HCT116 (cell line): ENCODE results near the gene PFDN4. TPM values are rescaled to one million over a fixed set of nuclear protein-coding genes. Genes with fewer than 3 reads are reported as not detected.

Experiments used
- ATAC-seq: fragments of 200-7000 bp; cut with Tn5 transposase; 2 replicates; pipeline ENCODE4 v1.9.1; 2020; ENCODE audit warnings: mild to moderate bottlenecking, moderate library complexity
- BruUV-seq: library from RNA; stranded (reverse); fragments of 400-500 nt; replicated peaks from 2 replicates; lab custom pipeline; 2021; lab: Mats Ljungman, UMichigan
- CTCF ChIA-PET: fragments of 300-600 bp; sonication (Branson Sonifier 250); formaldehyde crosslinking; loops from one replicate; lab custom pipeline; 2021; ENCODE audit warnings: antibody characterized with exemption; lab: Charles Lee
- POLR2A ChIA-PET: fragments of 300-600, 350-600 bp; sonication (Branson Sonifier 250); formaldehyde crosslinking; loops from one replicate; lab custom pipeline; 2021; ENCODE audit warnings: antibody characterized with exemption; lab: Charles Lee
- RAD21 ChIA-PET, 2 experiments: fragments of 300-600 bp; sonication (Branson Sonifier 250); formaldehyde crosslinking; loops; one replicate each; lab custom pipeline; 2023; ENCODE audit warnings: low total read pairs in 2 of 2; ENCODE audit not compliant: uncharacterized antibody in 2 of 2, unreplicated experiment in 2 of 2, low non-redundant PET in 1 of 2; lab: Charles Lee
- DNase-seq: peaks from one replicate; pipeline ENCODE4 v3.0.0-alpha.2; 2010; ENCODE audit warnings: low read depth, low spot score
- H2AFZ ChIP-seq: fragments of 200-600 bp; shearing (Covaris generic), sonication (generic); 2 replicates; pipeline ENCODE4 v1.6.1; 2017; ENCODE audit warnings: low read depth, mixed run types, mixed read lengths, antibody characterized with exemption, low read length; ENCODE audit not compliant: poor library complexity, severe bottlenecking
- H3K27ac ChIP-seq: 2 replicates; pipeline ENCODE4 v1.5.1; 2012; ENCODE audit warnings: low read depth, low read length
- H3K27me3 ChIP-seq: fragments of 200-600 bp; sonication (generic); 2 replicates; pipeline ENCODE4 v1.6.1; 2016; ENCODE audit warnings: mixed run types, low read length, mixed read lengths; ENCODE audit not compliant: insufficient read depth
- H3K36me3 ChIP-seq, 2 experiments: fragments of 200-500 bp in 1 of 2; fragments of 200-600 bp in 1 of 2; sonication (Bioruptor generic) in 1 of 2; sonication (generic) in 1 of 2; 2 replicates each; pipeline versions ENCODE4 v1.5.1 to v1.6.1; 2014 to 2016; ENCODE audit warnings: low read length in 2 of 2, inconsistent platforms in 1 of 2, mixed read lengths in 1 of 2, mixed run types in 1 of 2; ENCODE audit not compliant: insufficient read depth in 2 of 2, control insufficient read depth in 1 of 2
- H3K4me1 ChIP-seq, 2 experiments: fragments of 200-600 bp in 1 of 2; sonication (generic) in 1 of 2; 2 replicates each; pipeline versions ENCODE4 v1.5.1 to v1.6.1; 2012 to 2017; ENCODE audit warnings: low read length in 2 of 2, inconsistent platforms in 1 of 2, mild to moderate bottlenecking in 1 of 2, mixed read lengths in 1 of 2, mixed run types in 1 of 2, moderate library complexity in 1 of 2; ENCODE audit not compliant: insufficient read depth in 2 of 2, control insufficient read depth in 1 of 2
- H3K4me2 ChIP-seq: fragments of 200-600 bp; sonication (generic); 2 replicates; pipeline ENCODE4 v1.6.1; 2017; ENCODE audit warnings: mixed run types, low read length, mixed read lengths
- H3K4me3 ChIP-seq, 2 experiments: fragments of 200-600 bp in 1 of 2; sonication (generic) in 1 of 2; replicated peaks in 1 of 2; 2 replicates each; pipeline ENCODE4 v1.5.1; 2011 to 2016; ENCODE audit warnings: low read length in 2 of 2, control low read depth in 1 of 2, low read depth in 1 of 2, mild to moderate bottlenecking in 1 of 2, mixed read lengths in 1 of 2, mixed run types in 1 of 2
- H3K79me2 ChIP-seq: fragments of 200-600 bp; sonication (generic); 2 replicates; pipeline ENCODE4 v1.6.1; 2017; ENCODE audit warnings: mild to moderate bottlenecking, mixed run types, low read length, moderate library complexity, mixed read lengths; ENCODE audit not compliant: insufficient read depth
- H3K9ac ChIP-seq: fragments of 200-600 bp; sonication (generic); 2 replicates; pipeline ENCODE4 v1.6.1; 2016; ENCODE audit warnings: low read length, mixed read lengths
- H3K9me2 ChIP-seq: fragments of 200-600 bp; sonication (generic), shearing (Covaris generic); 2 replicates; pipeline ENCODE4 v1.6.1; 2017; ENCODE audit warnings: mixed run types, mild to moderate bottlenecking, moderate library complexity; ENCODE audit not compliant: insufficient read depth
- H3K9me3 ChIP-seq, 2 experiments: fragments of 200-500 bp in 1 of 2; fragments of 200-600 bp in 1 of 2; sonication (Bioruptor generic) in 1 of 2; sonication (generic) in 1 of 2; 2 replicates each; pipeline ENCODE4 v1.6.1; 2014 to 2017; ENCODE audit warnings: low read length in 2 of 2, mixed read lengths in 2 of 2, inconsistent platforms in 1 of 2, low read depth in 1 of 2, mild to moderate bottlenecking in 1 of 2, mixed run types in 1 of 2, moderate library complexity in 1 of 2; ENCODE audit not compliant: control insufficient read depth in 1 of 2, insufficient read depth in 1 of 2
- H4K20me1 ChIP-seq: fragments of 200-600 bp; sonication (generic), shearing (Covaris generic); 2 replicates; pipeline ENCODE4 v1.6.1; 2017; ENCODE audit warnings: mixed run types, mild to moderate bottlenecking, moderate library complexity; ENCODE audit not compliant: insufficient read depth
- ATF3 ChIP-seq: IDR thresholded peaks from 2 replicates; pipeline ENCODE4 v1.6.1; 2012
- CBX3 ChIP-seq: IDR thresholded peaks from 2 replicates; pipeline ENCODE4 v1.6.1; 2012; ENCODE audit warnings: low read depth
- ELF1 ChIP-seq: IDR thresholded peaks from 2 replicates; pipeline ENCODE4 v1.6.1; 2012; ENCODE audit warnings: low read depth, borderline replicate concordance
- EZH2 ChIP-seq: fragments of 200-600 bp; sonication (generic); IDR thresholded peaks from 2 replicates; pipeline ENCODE4 v1.6.1; 2017; ENCODE audit warnings: antibody characterized with exemption, mixed run types
- FOSL1 ChIP-seq: IDR thresholded peaks from 2 replicates; pipeline ENCODE4 v1.6.1; 2012; ENCODE audit warnings: low read depth
- JUND ChIP-seq: IDR thresholded peaks from 2 replicates; pipeline ENCODE4 v1.6.1; 2012
- POLR2A ChIP-seq: IDR thresholded peaks from 2 replicates; pipeline ENCODE4 v1.7.0; 2011; ENCODE audit warnings: borderline replicate concordance; ENCODE audit not compliant: insufficient read depth, insufficient read length; ENCODE audit errors: extremely low read depth
- SIN3A ChIP-seq: IDR thresholded peaks from 2 replicates; pipeline ENCODE4 v1.6.1; 2012; ENCODE audit warnings: low read depth
- SP1 ChIP-seq: IDR thresholded peaks from 2 replicates; pipeline ENCODE4 v1.6.1; 2012; ENCODE audit warnings: low read depth
- TCF7L2 ChIP-seq: IDR thresholded peaks from 2 replicates; pipeline ENCODE4 v1.7.0; 2011; ENCODE audit warnings: borderline replicate concordance, inconsistent platforms; ENCODE audit not compliant: insufficient read depth, insufficient read length; ENCODE audit errors: extremely low read depth
- ZBTB33 ChIP-seq: IDR thresholded peaks from 2 replicates; pipeline ENCODE4 v1.6.1; 2011; ENCODE audit warnings: mild to moderate bottlenecking, low read length, moderate library complexity; ENCODE audit not compliant: insufficient replicate concordance; ENCODE audit errors: extremely low read depth
- ZFX ChIP-seq: fragments of 450-650 bp; IDR thresholded peaks from 2 replicates; pipeline ENCODE4 v1.6.1; 2017
- intact Hi-C: fragments of 100-400 bp; cut with micrococcal nuclease; formaldehyde crosslinking; loops from 2 replicates; pipeline ENCODE4 v1.10.0; 2022
- total RNA-seq: library from RNA; stranded (reverse); gene quantifications from one replicate; pipeline ENCODE4 v1.2.1, GENCODE V29; 2021; ENCODE audit not compliant: unreplicated experiment

Gene PFDN4
- total RNA-seq, 1 experiment from 2014 or later, result 71.5 TPM

- DNase-seq (no peak), ATAC-seq (no peak)
- Histone ChIP-seq H3K9ac (no peak overlapping the region), H3K9me2 (no peaks in the 10 kb centered on the region), H3K27ac (no peak overlapping the region), H3K4me2 (no peak overlapping the region), H3K36me3 (no peaks in the 10 kb centered on the region; a peak in 1 of 4 replicates), H3K79me2 (peaks cover 15% of the 10 kb centered on the region), H3K4me1 (peaks cover 15 to 28% of the 10 kb centered on the region in 2 experiments; a peak in 3 of 4 replicates), H3K9me3 (no peaks in the 10 kb centered on the region), H2AFZ (no peak overlapping the region), H4K20me1 (no peaks in the 10 kb centered on the region), H3K27me3 (no peaks in the 10 kb centered on the region), H3K4me3 (no peak overlapping the region)
- TF ChIP-seq ZBTB33 (no peak), JUND (no peak), EZH2 (no peak), CBX3 (no peak), TCF7L2 (no peak), FOSL1 (no peak), ZFX (no peak), SIN3A (no peak), SP1 (no peak), ATF3 (no peak), ELF1 (no peak), POLR2A (no peak)
- ChIA-PET RAD21 (no interaction called here), CTCF (interaction anchor here (1.0 to 1.7 kb wide), 3 partner anchors 9 to 108 kb away, joined by 3 read pairs; no protein-coding TSS in a partner anchor), POLR2A (no interaction called here)
- no TSS peak for BruUV-seq
- intact Hi-C loops, result no loop called here
Measured at GRCh38 chr20:54204481-54204880, 3.4 kb upstream of the PFDN4 start.
